Left lung (tissue), 14 donors: ENCODE measurements around the gene PICK1. TPM values are rescaled to one million over a fixed set of nuclear protein-coding genes. Genes with fewer than 3 reads are reported as not detected.
A peak's percentile ranks its signal among the peaks of the same experiment; 100 is the strongest.

Source experiments
- ATAC-seq: fragments of 200-7000 bp; cut with Tn5 transposase; one replicate; pipeline ENCODE4 v1.9.1; 2020; ENCODE audit warnings: moderate library complexity
- DNase-seq, 4 donors: peaks; one replicate each; pipeline ENCODE4 v3.0.0-alpha.2; 2013 to 2020
- H3K27ac ChIP-seq, 2 donors: fragments of 200-600 bp; sonication (generic) in 1 of 2; one replicate each; pipeline versions ENCODE4 v1.5.0 to v1.8.0; 2020 to 2021
- H3K27me3 ChIP-seq, 2 donors: fragments of 200-600 bp; sonication (generic) in 1 of 2; one replicate each; pipeline versions ENCODE4 v1.5.0 to v1.8.0; 2020 to 2021
- H3K36me3 ChIP-seq, 2 donors: fragments of 200-600 bp; sonication (generic) in 1 of 2; one replicate each; pipeline versions ENCODE4 v1.5.0 to v1.8.0; 2020 to 2021
- H3K4me1 ChIP-seq, 2 donors: fragments of 200-600 bp; one replicate each; pipeline ENCODE4 v1.8.0; 2021
- H3K4me3 ChIP-seq, 2 donors: fragments of 200-600 bp; sonication (generic) in 1 of 2; one replicate each; pipeline versions ENCODE4 v1.5.0 to v1.8.0; 2020 to 2021; ENCODE audit warnings: mild to moderate bottlenecking in 1 of 2
- H3K9me3 ChIP-seq, 2 donors: fragments of 200-600 bp; sonication (generic) in 1 of 2; one replicate each; pipeline versions ENCODE4 v1.5.0 to v1.8.0; 2020 to 2021
- CTCF ChIP-seq, 2 donors: fragments of 200-600 bp; sonication (generic) in 1 of 2; IDR thresholded peaks; one replicate each; pipeline versions ENCODE4 v1.5.0 to v1.8.0; 2021; ENCODE audit warnings: antibody characterized with exemption in 2 of 2
- intact Hi-C, 2 donors: fragments of 100-400 bp; cut with DNase I; formaldehyde crosslinking; loops; one replicate each; pipeline versions ENCODE4 v1.11.2 to v1.14.2; 2022
- long read RNA-seq, 12 donors: library from polyadenylated mRNA in 2 of 12; unstranded in 2 of 12; transcript quantifications; one replicate each; pipeline ENCODE4 v2.0.0 and lab custom pipeline, GENCODE V29; 2019 to 2026
- polyA plus RNA-seq, 6 donors: library from polyadenylated mRNA; unstranded; fragments of 120-200 nt; gene quantifications; one replicate each; pipeline ENCODE4 v1.2.1, GENCODE V29; 2013; ENCODE audit not compliant: insufficient read length in 6 of 6
- total RNA-seq, 2 donors: library from RNA; stranded (reverse); fragmentation: NEBNext Ultra II Directional; extraction: Animal tissue kit (Norgen Biotek cat#: 25700); gene quantifications; one replicate each; pipeline ENCODE4 v1.2.1, GENCODE V29; 2021
- donor health status: DM: no; HTN: yes; CAD: no.
- donor health status: DM: no; HTN: no; CAD: no.

The PICK1 gene
- 10 to 100 TPM; 30.9 to 39.5 TPM for total RNA-seq
- 10 to 100 TPM; 22.8 to 33.1 (median 27.8) TPM for polyA plus RNA-seq
- long read RNA-seq, donor 1, partial matches to known transcripts, result 10 of 14 reads
- long read RNA-seq, donor 1, other reads (novel, unspliced or antisense), result 0 of 14 reads
- long read RNA-seq, donor 2, partial matches to known transcripts, result 0 of 3 reads
- long read RNA-seq, donor 2, other reads (novel, unspliced or antisense), result 0 of 3 reads
- long read RNA-seq, donor 3, partial matches to known transcripts, result 0 of 1 reads
- long read RNA-seq, donor 3, other reads (novel, unspliced or antisense), result 0 of 1 reads
- long read RNA-seq, donor 4, partial matches to known transcripts, result 3 of 12 reads
- long read RNA-seq, donor 4, other reads (novel, unspliced or antisense), result 5 of 12 reads
- long read RNA-seq, donor 5, partial matches to known transcripts, result 0 of 4 reads
- long read RNA-seq, donor 5, other reads (novel, unspliced or antisense), result 0 of 4 reads
- long read RNA-seq, donor 6, transcript PICK1-201 (13 exons, 2,055 nt), result major isoform, 5 of 9 reads
- long read RNA-seq, donor 6, partial matches to known transcripts, result 0 of 9 reads
- long read RNA-seq, donor 6, other reads (novel, unspliced or antisense), result 0 of 9 reads
- long read RNA-seq, donor 7, result 0 reads
- long read RNA-seq, donor 8, partial matches to known transcripts, result 5 of 9 reads
- long read RNA-seq, donor 8, other reads (novel, unspliced or antisense), result 0 of 9 reads
- long read RNA-seq, donor 9, result 0 reads
- long read RNA-seq, donor 10, transcript PICK1-201 (13 exons, 2,055 nt), result major isoform, 5 of 10 reads
- long read RNA-seq, donor 10, partial matches to known transcripts, result 0 of 10 reads
- long read RNA-seq, donor 10, other reads (novel, unspliced or antisense), result 4 of 10 reads
- long read RNA-seq, donor 11, partial matches to known transcripts, result 0 of 9 reads
- long read RNA-seq, donor 11, other reads (novel, unspliced or antisense), result 5 of 9 reads
- long read RNA-seq, donor 12, partial matches to known transcripts, result 0 of 3 reads
- long read RNA-seq, donor 12, other reads (novel, unspliced or antisense), result 0 of 3 reads

GRCh38 chr22:38056969-38057891 lies at the start of gene PICK1:
Gene PICK1, plus strand, starts transcription at chr22:38057404. Its CDS starts 406 bp downstream, at chr22:38057810.
- H3K36me3 ChIP-seq, result peaks cover 0 to 28% of the 10 kb centered on the region in 2 donors
- peak within 1 kb of the TSS; percentile 79 to 95 for H3K27ac ChIP-seq
- no peak for TF ChIP-seq CTCF (IDR thresholded peaks at IDR 0.05)
- H3K9me3 ChIP-seq, result no peaks in the 10 kb centered on the region
- peak within 1 kb of the TSS; percentile 61 to 65 for H3K4me3 ChIP-seq
- ATAC-seq (peak; percentile 93), DNase-seq (peak; percentile 84 to 95 (median 92))
- H3K27me3 ChIP-seq, result no peaks in the 10 kb centered on the region
- intact Hi-C loops, result no loop called here
- peaks cover 0 to 11% of the 10 kb centered on the region in 2 donors for H3K4me1 ChIP-seq

- no peak for TF ChIP-seq CTCF (IDR thresholded peaks at IDR 0.05)
Observed at GRCh38 chr22:38009000-38009806, 48.0 kb upstream of the PICK1 start.

GRCh38 chr22:38012604-38013072 lies 44.6 kb upstream of the PICK1 start:
- no peaks in the 10 kb centered on the region for H3K9me3 ChIP-seq
- intact Hi-C loops, result no loop called here
- no peak overlapping the region for H3K27ac ChIP-seq
- peaks cover 7 to 11% of the 10 kb centered on the region in 2 donors for H3K4me1 ChIP-seq
- ATAC-seq (no peak), DNase-seq (no peak)
- TF ChIP-seq CTCF (IDR thresholded peaks at IDR 0.05), result no peak
- H3K27me3 ChIP-seq, result no peaks in the 10 kb centered on the region
- no peak overlapping the region for H3K4me3 ChIP-seq
- no peaks in the 10 kb centered on the region for H3K36me3 ChIP-seq

More at GRCh38 chr22:38009000-38009806, 48.0 kb upstream of the PICK1 start:
- Histone ChIP-seq H3K4me3 (no peak overlapping the region), H3K4me1 (no peaks in the 10 kb centered on the region), H3K27ac (no peak overlapping the region), H3K36me3 (no peaks in the 10 kb centered on the region), H3K27me3 (no peaks in the 10 kb centered on the region), H3K9me3 (no peaks in the 10 kb centered on the region)
- DNase-seq (no peak), ATAC-seq (no peak)
- intact Hi-C loops, result no loop called here

GRCh38 chr22:38014083-38014482 lies 43.1 kb upstream of the PICK1 start:
- Histone ChIP-seq H3K36me3 (no peaks in the 10 kb centered on the region), H3K9me3 (no peaks in the 10 kb centered on the region), H3K4me1 (peaks cover 7 to 14% of the 10 kb centered on the region in 2 donors), H3K27me3 (no peaks in the 10 kb centered on the region), H3K27ac (no peak overlapping the region), H3K4me3 (no peak overlapping the region)
- DNase-seq (no peak), ATAC-seq (no peak)
- TF ChIP-seq CTCF (IDR thresholded peaks at IDR 0.05), result no peak
- intact Hi-C loops, result no loop called here
